H9 (cell line): ENCODE results near the gene BIK. TPM values are rescaled to one million over a fixed set of nuclear protein-coding genes. Genes with fewer than 3 reads are reported as not detected.

Source experiments
- DNase-seq: peaks from one replicate; pipeline ENCODE4 v3.0.0-alpha.2; 2017
- H2AFZ ChIP-seq: one replicate; pipeline ENCODE4 v1.6.1; 2013; ENCODE audit warnings: mild to moderate bottlenecking, low read length, control low read depth, moderate library complexity
- H2AK5ac ChIP-seq: 2 replicates; pipeline ENCODE4 v1.6.1; 2013; ENCODE audit warnings: low read length, control low read depth, mixed read lengths; ENCODE audit not compliant: insufficient read length
- H2BK120ac ChIP-seq: one replicate; pipeline ENCODE4 v1.6.1; 2013; ENCODE audit warnings: low read depth, mild to moderate bottlenecking, low read length, control low read depth, inconsistent platforms; ENCODE audit not compliant: poor library complexity, severe bottlenecking
- H2BK12ac ChIP-seq: 2 replicates; pipeline ENCODE4 v1.6.1; 2013; ENCODE audit warnings: low read length, control low read depth, mixed read lengths, low read depth; ENCODE audit not compliant: insufficient read length
- H2BK15ac ChIP-seq: 2 replicates; pipeline ENCODE4 v1.6.1; 2013; ENCODE audit warnings: low read depth, low read length, control low read depth
- H2BK20ac ChIP-seq: one replicate; pipeline ENCODE4 v1.6.1; 2013; ENCODE audit warnings: low read depth, mild to moderate bottlenecking, low read length, control low read depth, inconsistent platforms; ENCODE audit not compliant: poor library complexity, severe bottlenecking
- H2BK5ac ChIP-seq: 2 replicates; pipeline ENCODE4 v1.6.1; 2013; ENCODE audit warnings: low read length, control low read depth, mixed read lengths; ENCODE audit not compliant: insufficient read length
- H3K14ac ChIP-seq: 2 replicates; pipeline ENCODE4 v1.6.1; 2013; ENCODE audit warnings: low read length, control low read depth; ENCODE audit not compliant: insufficient read depth
- H3K18ac ChIP-seq: 2 replicates; pipeline ENCODE4 v1.6.1; 2013; ENCODE audit warnings: low read depth, mild to moderate bottlenecking, mixed read lengths, low read length, control low read depth; ENCODE audit not compliant: insufficient read length
- H3K23ac ChIP-seq: 2 replicates; pipeline ENCODE4 v1.6.1; 2013; ENCODE audit warnings: low read length, control low read depth, mixed read lengths, low read depth; ENCODE audit not compliant: insufficient read length
- H3K23me2 ChIP-seq: 2 replicates; pipeline ENCODE4 v1.6.1; 2013; ENCODE audit warnings: low read depth, mild to moderate bottlenecking, mixed read lengths, low read length, control low read depth; ENCODE audit not compliant: insufficient read length, poor library complexity, severe bottlenecking
- H3K27ac ChIP-seq: 2 replicates; pipeline ENCODE4 v1.5.1; 2013; ENCODE audit warnings: low read length, control low read depth, mixed read lengths, low read depth; ENCODE audit not compliant: insufficient read length
- H3K27me3 ChIP-seq: 2 replicates; pipeline ENCODE4 v1.6.1; 2013; ENCODE audit warnings: low read length, control low read depth, inconsistent platforms; ENCODE audit not compliant: insufficient read depth
- H3K4ac ChIP-seq: 2 replicates; pipeline ENCODE4 v1.6.1; 2013; ENCODE audit warnings: low read depth, mild to moderate bottlenecking, control low read depth, inconsistent platforms, low read length, moderate library complexity
- H3K4me1 ChIP-seq: 2 replicates; pipeline ENCODE4 v1.6.1; 2013; ENCODE audit warnings: low read length, control low read depth, inconsistent platforms; ENCODE audit not compliant: insufficient read depth
- H3K4me2 ChIP-seq: 2 replicates; pipeline ENCODE4 v1.6.1; 2013; ENCODE audit warnings: low read length, control low read depth, mixed read lengths; ENCODE audit not compliant: insufficient read length, insufficient read depth
- H3K56ac ChIP-seq: 2 replicates; pipeline ENCODE4 v1.6.1; 2013; ENCODE audit warnings: low read depth, mild to moderate bottlenecking, mixed read lengths, low read length, control low read depth; ENCODE audit not compliant: insufficient read length
- H3K79me1 ChIP-seq: 2 replicates; pipeline ENCODE4 v1.6.1; 2013; ENCODE audit warnings: low read depth, mild to moderate bottlenecking, moderate library complexity, low read length, control low read depth, inconsistent platforms; ENCODE audit not compliant: insufficient read depth, poor library complexity, severe bottlenecking
- H3K79me2 ChIP-seq: 2 replicates; pipeline ENCODE4 v1.6.1; 2013; ENCODE audit warnings: low read length, control low read depth, inconsistent platforms; ENCODE audit not compliant: insufficient read depth
- H3K9ac ChIP-seq: 2 replicates; pipeline ENCODE4 v1.6.1; 2013; ENCODE audit warnings: low read length, control low read depth, mixed read lengths; ENCODE audit not compliant: insufficient read length; ENCODE audit errors: extremely low read depth
- H3K9me3 ChIP-seq: one replicate; pipeline ENCODE4 v1.6.1; 2013; ENCODE audit warnings: low read depth, low read length, inconsistent platforms; ENCODE audit not compliant: control insufficient read depth
- H3T11ph ChIP-seq: one replicate; pipeline ENCODE4 v1.6.1; 2013; ENCODE audit warnings: mild to moderate bottlenecking, low read length, control low read depth, inconsistent platforms
- H4K20me1 ChIP-seq: one replicate; pipeline ENCODE4 v1.6.1; 2013; ENCODE audit not compliant: control insufficient read depth, insufficient read length, insufficient read depth
- H4K5ac ChIP-seq: 2 replicates; pipeline ENCODE4 v1.6.1; 2013; ENCODE audit warnings: low read depth, mild to moderate bottlenecking, mixed read lengths, low read length, control low read depth; ENCODE audit not compliant: insufficient read length
- H4K8ac ChIP-seq: replicated peaks from 2 replicates; pipeline ENCODE4 v1.6.1; 2013; ENCODE audit warnings: low read length, control low read depth, mixed read lengths, low read depth; ENCODE audit not compliant: insufficient read length
- H4K91ac ChIP-seq: 2 replicates; pipeline ENCODE4 v1.6.1; 2013; ENCODE audit warnings: low read depth, mild to moderate bottlenecking, moderate library complexity, mixed read lengths, low read length, control low read depth; ENCODE audit not compliant: insufficient read length
- H3K27ac Mint-ChIP-seq, 3 experiments: 2 replicates in 2 of 3; 3 replicates in 1 of 3; pipeline ENCODE4 v1.8.0; 2020 to 2021; ENCODE audit warnings: mixed read lengths in 3 of 3, mild to moderate bottlenecking in 1 of 3, moderate library complexity in 1 of 3
- H3K27me3 Mint-ChIP-seq: 2 replicates; pipeline ENCODE4 v1.8.0; 2021; ENCODE audit warnings: low read depth, mild to moderate bottlenecking, moderate library complexity, mixed read lengths
- H3K36me3 Mint-ChIP-seq, 3 experiments: 2 replicates in 2 of 3; 3 replicates in 1 of 3; pipeline ENCODE4 v1.8.0; 2020 to 2021; ENCODE audit warnings: low read depth in 3 of 3, mixed read lengths in 3 of 3; ENCODE audit not compliant: insufficient read depth in 1 of 3
- H3K4me1 Mint-ChIP-seq, 2 experiments: 2 replicates each; pipeline ENCODE4 v1.8.0; 2020; ENCODE audit warnings: mixed read lengths in 2 of 2
- H3K4me3 Mint-ChIP-seq, 2 experiments: 2 replicates in 1 of 2; 3 replicates in 1 of 2; pipeline ENCODE4 v1.8.0; 2020 to 2021; ENCODE audit warnings: mild to moderate bottlenecking in 2 of 2, mixed read lengths in 2 of 2, moderate library complexity in 1 of 2
- H3K9me3 Mint-ChIP-seq, 2 experiments: 2 replicates in 1 of 2; 3 replicates in 1 of 2; pipeline ENCODE4 v1.8.0; 2020; ENCODE audit warnings: mild to moderate bottlenecking in 2 of 2, mixed read lengths in 2 of 2, moderate library complexity in 1 of 2
- WGBS: extraction: QIAGEN DNeasy Blood & Tissue Kit; methylation state at CpG from one replicate; pipeline ENCODE4 v1.1.7; 2013; ENCODE audit warnings: missing lambda C conversion rate, low lambda C conversion rate, mixed read lengths; ENCODE audit not compliant: insufficient read length; ENCODE audit errors: extremely low coverage; 5-methylcytosine and 5-hydroxymethylcytosine counted together
- total RNA-seq: library from RNA; stranded (reverse); gene quantifications from 2 replicates; pipeline ENCODE4 v1.2.1, GENCODE V29; 2021
- TF ChIP-seq, protein P1 (sequence below): fragments of 200-600 bp; sonication (generic); conservative IDR thresholded peaks from 3 replicates; pipeline ENCODE4 v1.8.0; 2021; ENCODE audit warnings: antibody characterized with exemption, mild to moderate bottlenecking

BIK gene
- total RNA-seq, 1 experiment from 2014 or later, result 8.3 TPM

- Histone ChIP-seq H2BK15ac (no peak overlapping the region), H3K4ac (no peak overlapping the region), H3K18ac (no peak overlapping the region), H3K27ac (no peak overlapping the region), H2BK5ac (no peak overlapping the region), H3K9ac (no peak overlapping the region), H3K14ac (no peak overlapping the region), H4K91ac (no peak overlapping the region), H2AK5ac (no peak overlapping the region), H3T11ph (no peak overlapping the region), H3K23me2 (no peaks in the 10 kb centered on the region), H4K20me1 (peaks cover 5% of the 10 kb centered on the region), H4K5ac (no peak overlapping the region), H2BK12ac (no peak overlapping the region), H3K27me3 (peaks cover 3% of the 10 kb centered on the region), H3K56ac (no peak overlapping the region), H2AFZ (no peak overlapping the region), H2BK120ac (no peak overlapping the region), H3K4me1 (no peaks in the 10 kb centered on the region), H3K79me2 (no peaks in the 10 kb centered on the region), H4K8ac (no peak overlapping the region), H3K9me3 (no peaks in the 10 kb centered on the region), H3K79me1 (no peaks in the 10 kb centered on the region), H2BK20ac (no peak overlapping the region), H3K4me2 (no peak overlapping the region), H3K23ac (no peak overlapping the region)
- H3K9me3 Mint-ChIP-seq, result no peaks in the 10 kb centered on the region
- DNase-seq, result no peak
- no peak overlapping the region for H3K27ac Mint-ChIP-seq
- no peaks in the 10 kb centered on the region for H3K36me3 Mint-ChIP-seq
- TF ChIP-seq, protein P1, sequence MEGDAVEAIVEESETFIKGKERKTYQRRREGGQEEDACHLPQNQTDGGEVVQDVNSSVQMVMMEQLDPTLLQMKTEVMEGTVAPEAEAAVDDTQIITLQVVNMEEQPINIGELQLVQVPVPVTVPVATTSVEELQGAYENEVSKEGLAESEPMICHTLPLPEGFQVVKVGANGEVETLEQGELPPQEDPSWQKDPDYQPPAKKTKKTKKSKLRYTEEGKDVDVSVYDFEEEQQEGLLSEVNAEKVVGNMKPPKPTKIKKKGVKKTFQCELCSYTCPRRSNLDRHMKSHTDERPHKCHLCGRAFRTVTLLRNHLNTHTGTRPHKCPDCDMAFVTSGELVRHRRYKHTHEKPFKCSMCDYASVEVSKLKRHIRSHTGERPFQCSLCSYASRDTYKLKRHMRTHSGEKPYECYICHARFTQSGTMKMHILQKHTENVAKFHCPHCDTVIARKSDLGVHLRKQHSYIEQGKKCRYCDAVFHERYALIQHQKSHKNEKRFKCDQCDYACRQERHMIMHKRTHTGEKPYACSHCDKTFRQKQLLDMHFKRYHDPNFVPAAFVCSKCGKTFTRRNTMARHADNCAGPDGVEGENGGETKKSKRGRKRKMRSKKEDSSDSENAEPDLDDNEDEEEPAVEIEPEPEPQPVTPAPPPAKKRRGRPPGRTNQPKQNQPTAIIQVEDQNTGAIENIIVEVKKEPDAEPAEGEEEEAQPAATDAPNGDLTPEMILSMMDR, result no peak
- H3K4me1 Mint-ChIP-seq, result peaks cover 9 to 17% of the 10 kb centered on the region in 2 experiments
- no peak overlapping the region for H3K4me3 Mint-ChIP-seq
- peaks cover 25% of the 10 kb centered on the region for H3K27me3 Mint-ChIP-seq
- WGBS, result no CpG with 5 or more reads among the region's 7 CpGs
Measured at GRCh38 chr22:43118953-43119458, 8.5 kb downstream of the BIK start.
